ENCODE results near the gene CD300LB. TPM values are rescaled to one million over a fixed set of nuclear protein-coding genes. Genes with fewer than 3 reads are reported as not detected.

CD300LB gene
- total and polyA plus RNA-seq, 10 donors, result 0.47 to 5.6 (median 2.0) TPM

DNA sequence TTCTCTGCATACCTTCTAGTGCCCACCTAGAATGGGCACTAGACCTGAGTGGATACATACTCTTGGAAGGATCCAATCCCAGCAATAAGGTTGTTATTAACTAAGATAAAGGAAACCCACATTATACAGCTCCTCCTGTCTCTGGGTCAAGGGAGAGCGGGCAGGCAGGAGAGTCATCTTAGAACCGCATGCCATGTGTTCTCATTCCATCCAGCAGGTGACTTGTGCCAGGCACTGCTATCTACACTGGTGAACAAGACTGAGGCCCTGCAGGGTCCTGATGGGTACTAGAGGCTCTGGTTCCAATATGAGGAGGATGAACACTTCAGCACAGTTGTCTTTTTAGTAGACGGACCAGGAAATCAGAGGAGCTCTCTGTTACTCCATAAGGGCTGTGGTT is 41.9 kb upstream of the CD300LB start:
- H3K4me1 ChIP-seq, result peaks cover 0 to 14% (median 0%) of the 10 kb centered on the region in 6 donors
- WGBS, 5 donors, result 71 to 93% (median 90%) methylated on average over 3 of the region's 3 CpGs
- intact Hi-C loops (cut with DNase I; ENCODE audit: low total_unique reads), result no loop called here
- H3K27me3 ChIP-seq (replicated peaks in 1 of 7), result peaks cover 0 to 48% (median 0%) of the 10 kb centered on the region in 7 donors
- no peak overlapping the region for H3K27ac ChIP-seq
- no peak for TF ChIP-seq POLR2A (IDR thresholded peaks at IDR 0.05)
- H3K36me3 ChIP-seq, result no peaks in the 10 kb centered on the region
- DNase-seq, result no peak
- no peak overlapping the region for H3K4me3 ChIP-seq
- H3K9me3 ChIP-seq, result no peaks in the 10 kb centered on the region

DNA sequence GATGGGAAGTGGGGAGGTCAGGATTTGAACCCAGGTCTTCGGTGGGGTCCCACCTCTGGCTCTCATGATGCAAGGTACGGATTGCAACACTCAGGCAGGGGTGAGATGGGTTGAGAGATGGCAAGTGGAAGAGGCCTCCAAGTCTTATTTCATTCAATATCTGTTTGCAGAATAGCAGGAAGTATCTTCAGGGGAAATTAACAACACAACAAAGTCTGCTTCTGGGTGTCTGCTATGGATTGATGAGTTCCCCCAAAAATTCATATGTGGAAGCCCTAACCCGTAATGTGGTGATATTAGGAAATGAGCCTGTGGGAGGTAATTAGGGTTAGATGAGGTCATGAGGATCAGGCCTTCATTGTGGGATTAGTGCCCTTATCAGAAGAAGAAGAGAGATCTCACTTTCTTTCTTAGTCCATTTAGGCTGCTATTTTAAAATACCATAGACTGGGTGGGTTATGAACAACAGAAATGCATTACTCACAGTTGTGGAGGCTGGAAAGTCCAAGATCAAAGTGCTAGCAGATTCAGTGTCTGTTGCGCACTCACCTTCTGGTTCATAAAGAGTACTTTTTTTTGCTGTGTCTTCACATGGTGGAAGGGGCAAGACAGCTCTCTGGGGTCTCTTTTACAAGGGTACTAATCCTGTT is 40.5 kb upstream of the CD300LB start:
- whole genome bisulfite sequencing, 5 donors, result 56 to 83% (median 75%) methylated on average over 4 of the region's 4 CpGs
- H3K4me1 ChIP-seq, result peaks cover 0 to 20% (median 0%) of the 10 kb centered on the region in 6 donors
- H3K9me3 ChIP-seq, result no peaks in the 10 kb centered on the region
- intact Hi-C loops (cut with DNase I; ENCODE audit: low total_unique reads), result no loop called here
- no peak overlapping the region for H3K27ac ChIP-seq
- H3K36me3 ChIP-seq, result no peaks in the 10 kb centered on the region
- H3K4me3 ChIP-seq, result no peak overlapping the region
- H3K27me3 ChIP-seq (replicated peaks in 1 of 7), result peaks cover 0 to 59% (median 0%) of the 10 kb centered on the region in 7 donors
- DNase-seq, result no peak
- TF ChIP-seq, protein P1, sequence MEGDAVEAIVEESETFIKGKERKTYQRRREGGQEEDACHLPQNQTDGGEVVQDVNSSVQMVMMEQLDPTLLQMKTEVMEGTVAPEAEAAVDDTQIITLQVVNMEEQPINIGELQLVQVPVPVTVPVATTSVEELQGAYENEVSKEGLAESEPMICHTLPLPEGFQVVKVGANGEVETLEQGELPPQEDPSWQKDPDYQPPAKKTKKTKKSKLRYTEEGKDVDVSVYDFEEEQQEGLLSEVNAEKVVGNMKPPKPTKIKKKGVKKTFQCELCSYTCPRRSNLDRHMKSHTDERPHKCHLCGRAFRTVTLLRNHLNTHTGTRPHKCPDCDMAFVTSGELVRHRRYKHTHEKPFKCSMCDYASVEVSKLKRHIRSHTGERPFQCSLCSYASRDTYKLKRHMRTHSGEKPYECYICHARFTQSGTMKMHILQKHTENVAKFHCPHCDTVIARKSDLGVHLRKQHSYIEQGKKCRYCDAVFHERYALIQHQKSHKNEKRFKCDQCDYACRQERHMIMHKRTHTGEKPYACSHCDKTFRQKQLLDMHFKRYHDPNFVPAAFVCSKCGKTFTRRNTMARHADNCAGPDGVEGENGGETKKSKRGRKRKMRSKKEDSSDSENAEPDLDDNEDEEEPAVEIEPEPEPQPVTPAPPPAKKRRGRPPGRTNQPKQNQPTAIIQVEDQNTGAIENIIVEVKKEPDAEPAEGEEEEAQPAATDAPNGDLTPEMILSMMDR (IDR thresholded peaks at IDR 0.05 in 8 of 11, conservative IDR thresholded peaks at IDR 0.05 in 3 of 11), result no peak
- TF ChIP-seq POLR2A (IDR thresholded peaks at IDR 0.05) (no peak), POLR2AphosphoS5 (IDR thresholded peaks at IDR 0.05) (no peak)

DNA sequence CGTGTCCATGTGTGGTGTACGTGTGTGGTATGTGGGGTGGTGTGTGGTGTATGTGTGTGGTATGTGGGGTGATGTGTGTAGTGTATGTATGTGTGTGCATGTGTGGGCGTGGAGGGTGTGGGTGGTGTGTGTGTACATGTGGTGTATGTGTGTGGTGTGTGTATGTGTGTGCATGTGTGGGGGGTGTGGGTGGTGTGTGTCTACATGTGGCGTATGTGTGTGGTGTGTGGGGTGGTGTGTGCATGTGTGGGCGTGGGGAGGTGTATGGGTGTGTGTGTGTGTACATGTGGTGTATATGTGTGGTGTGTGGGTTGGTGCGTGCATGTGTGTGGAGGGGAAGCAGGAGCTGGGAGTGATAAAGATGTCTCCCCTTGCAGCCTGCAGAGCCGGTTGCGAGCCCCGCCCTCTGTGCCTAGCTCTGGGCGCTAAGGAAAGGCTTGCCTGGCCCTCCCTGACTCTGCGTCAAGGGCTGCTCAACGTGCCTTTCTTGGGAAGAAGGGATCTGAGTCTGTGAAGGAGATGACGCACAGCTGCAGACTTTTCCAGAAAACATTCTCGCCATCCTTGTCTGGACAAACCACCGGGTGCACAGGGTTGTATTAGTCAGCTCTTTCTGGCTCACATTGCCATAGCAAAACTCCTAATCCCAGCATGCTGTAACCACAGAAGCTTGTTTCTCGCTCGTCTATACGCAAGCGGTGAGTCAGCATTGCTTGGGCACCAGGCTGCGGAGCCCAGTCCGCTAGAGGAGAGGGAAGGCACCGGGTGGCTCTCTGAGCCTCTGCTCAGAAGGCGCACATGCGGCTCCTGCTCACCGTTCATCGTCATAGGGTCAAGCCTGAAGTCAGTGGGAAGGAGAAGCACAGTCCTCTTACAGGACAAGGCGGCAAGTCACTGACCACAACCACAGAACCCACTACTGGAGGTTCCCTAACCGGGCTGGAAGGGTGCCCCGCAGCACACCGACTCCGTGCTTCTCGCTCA is 38.0 kb upstream of the CD300LB start:
- intact Hi-C loops (cut with DNase I; ENCODE audit: low total_unique reads), result no loop called here
- peaks cover 0 to 65% (median 0%) of the 10 kb centered on the region in 7 donors for H3K27me3 ChIP-seq (replicated peaks in 1 of 7)
- 37 to 47% (median 38%) methylated on average over 27 to 32 of the region's 32 CpGs for WGBS, 5 donors
- H3K4me1 ChIP-seq, result peaks cover 0 to 28% (median 0%) of the 10 kb centered on the region in 6 donors
- no peak for TF ChIP-seq POLR2A (IDR thresholded peaks at IDR 0.05)
- TF ChIP-seq POLR2AphosphoS5 (IDR thresholded peaks at IDR 0.05), result peak in 2 of 3 donors; percentile 29 to 44
- H3K9me3 ChIP-seq, result no peaks in the 10 kb centered on the region
- no peak overlapping the region for H3K4me3 ChIP-seq
- peak overlapping the region in 4 of 8 donors; percentile 17 to 70 (median 48) for H3K27ac ChIP-seq
- no peak for DNase-seq
- no peaks in the 10 kb centered on the region for H3K36me3 ChIP-seq

DNA sequence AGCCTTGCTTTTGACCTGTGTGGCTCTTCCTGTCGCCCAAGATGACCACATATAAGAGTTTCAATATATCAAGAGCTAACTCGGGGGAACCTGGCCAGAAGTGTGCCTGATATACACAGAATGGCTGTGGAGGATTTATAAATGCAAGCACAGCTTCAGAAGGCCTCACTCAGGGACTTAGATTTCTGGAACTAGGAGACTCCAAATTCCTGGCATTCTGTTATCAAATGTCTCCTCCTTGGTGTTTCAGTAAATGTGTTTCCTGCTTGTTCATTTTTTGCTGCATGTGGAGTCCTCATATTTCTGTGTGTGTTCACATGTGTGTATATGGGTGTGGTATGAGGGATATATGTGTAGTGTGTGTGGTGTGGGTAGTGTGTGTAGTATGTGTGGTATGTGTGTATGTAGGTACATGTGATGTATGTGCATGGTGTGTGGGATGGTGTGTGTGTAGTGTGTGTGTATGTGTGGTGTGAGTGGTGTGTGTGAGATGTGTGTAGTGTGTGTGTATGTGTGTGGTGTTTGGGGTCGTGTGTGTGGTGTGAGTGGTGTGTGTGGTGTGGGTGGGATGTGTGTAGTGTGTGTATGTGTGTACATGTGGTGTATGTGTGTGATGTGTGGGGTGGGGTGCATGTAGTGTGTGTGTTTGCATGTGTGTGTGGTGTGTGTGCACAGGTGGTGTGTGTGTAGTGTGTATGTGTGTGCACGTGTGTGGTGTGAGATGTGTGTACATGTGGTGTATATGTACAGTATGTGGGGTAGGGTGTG is 37.0 kb upstream of the CD300LB start:
- no peak for TF ChIP-seq POLR2A (IDR thresholded peaks at IDR 0.05)
- TF ChIP-seq, protein P1 (IDR thresholded peaks at IDR 0.05 in 8 of 11, conservative IDR thresholded peaks at IDR 0.05 in 3 of 11), result no peak
- TF ChIP-seq POLR2AphosphoS5 (IDR thresholded peaks at IDR 0.05), result no peak
- H3K4me1 ChIP-seq, result peaks cover 0 to 28% (median 0%) of the 10 kb centered on the region in 6 donors
- intact Hi-C loops (cut with DNase I; ENCODE audit: low total_unique reads), result no loop called here
- H3K27me3 ChIP-seq (replicated peaks in 1 of 7), result peaks cover 0 to 68% (median 0%) of the 10 kb centered on the region in 7 donors
- no peaks in the 10 kb centered on the region for H3K36me3 ChIP-seq
- peak overlapping the region in 1 of 8 donors; percentile 83 for H3K27ac ChIP-seq
- H3K4me3 ChIP-seq, result no peak overlapping the region
- 71 to 79% (median 78%) methylated on average over 4 of the region's 4 CpGs for WGBS, 5 donors
- no peak for DNase-seq
- no peaks in the 10 kb centered on the region for H3K9me3 ChIP-seq

Data from spleen (tissue), 11 donors.